Spleen (tissue), 11 donors: ENCODE measurements around the gene FYB1. TPM values are rescaled to one million over a fixed set of nuclear protein-coding genes. Genes with fewer than 3 reads are reported as not detected.

Experiments used
- DNase-seq: peaks from one replicate; pipeline ENCODE4 v3.0.0-alpha.2; 2020
- H3K27ac ChIP-seq, 8 donors: fragments of 200-600 bp; sonication (generic) in 7 of 8; 1 replicate in 4 of 8; 2 replicates in 4 of 8; pipeline versions ENCODE4 v1.5.0 to v1.8.0; 2016 to 2021; ENCODE audit warnings: inconsistent platforms in 4 of 8, mild to moderate bottlenecking in 4 of 8, moderate library complexity in 1 of 8
- H3K27me3 ChIP-seq, 7 donors: fragments of 200-600 bp; sonication (generic) in 6 of 7; replicated peaks in 1 of 7; 1 replicate in 4 of 7; 2 replicates in 3 of 7; pipeline versions ENCODE4 v1.5.0 to v1.8.0; 2016 to 2021; ENCODE audit warnings: inconsistent platforms in 3 of 7, mild to moderate bottlenecking in 1 of 7
- H3K36me3 ChIP-seq, 6 donors: fragments of 200-600 bp; sonication (generic) in 5 of 6; 1 replicate in 4 of 6; 2 replicates in 2 of 6; pipeline versions ENCODE4 v1.5.0 to v1.8.0; 2016 to 2021; ENCODE audit warnings: inconsistent platforms in 2 of 6
- H3K4me1 ChIP-seq, 6 donors: fragments of 200-600 bp; sonication (generic) in 5 of 6; 1 replicate in 3 of 6; 2 replicates in 3 of 6; pipeline versions ENCODE4 v1.5.0 to v1.8.0; 2016 to 2021; ENCODE audit warnings: inconsistent platforms in 3 of 6
- H3K4me3 ChIP-seq, 8 donors: fragments of 200-600 bp; sonication (generic) in 7 of 8; 1 replicate in 4 of 8; 2 replicates in 4 of 8; pipeline versions ENCODE4 v1.5.0 to v1.8.0; 2016 to 2021; ENCODE audit warnings: inconsistent platforms in 4 of 8, mild to moderate bottlenecking in 4 of 8, moderate library complexity in 2 of 8
- H3K9me3 ChIP-seq, 8 donors: fragments of 200-600 bp; sonication (generic) in 7 of 8; 1 replicate in 4 of 8; 2 replicates in 4 of 8; pipeline versions ENCODE4 v1.5.0 to v1.8.0; 2016 to 2021; ENCODE audit warnings: inconsistent platforms in 4 of 8
- CTCF ChIP-seq, 11 experiments: fragments of 200-600 bp in 7 of 11; fragments of 450-650 bp in 4 of 11; sonication (generic) in 4 of 11; IDR thresholded peaks in 8 of 11; conservative IDR thresholded peaks in 3 of 11; 1 replicate in 7 of 11; 2 replicates in 4 of 11; pipeline versions ENCODE4 v1.4.0 to v1.8.0; 2016 to 2021; ENCODE audit warnings: antibody characterized with exemption in 11 of 11, inconsistent platforms in 4 of 11, mild to moderate bottlenecking in 1 of 11
- POLR2A ChIP-seq, 3 donors: fragments of 450-650 bp; IDR thresholded peaks; one replicate each; pipeline ENCODE4 v1.5.1; 2017; ENCODE audit warnings: antibody characterized with exemption in 3 of 3, mild to moderate bottlenecking in 1 of 3
- POLR2AphosphoS5 ChIP-seq, 3 donors: sonication (generic); formaldehyde crosslinking; IDR thresholded peaks; one replicate each; pipeline ENCODE4 v1.5.1; 2017; ENCODE audit warnings: antibody characterized with exemption in 3 of 3
- WGBS, 5 donors: extraction: QIAGEN DNeasy Blood & Tissue Kit in 3 of 5; methylation state at CpG; one replicate each; pipeline versions ENCODE4 v1.1.5 to v1.1.7; 2013 to 2018; 5-methylcytosine and 5-hydroxymethylcytosine counted together
- intact Hi-C: fragments of 100-400 bp; cut with DNase I; formaldehyde crosslinking; loops from one replicate; pipeline ENCODE4 v1.15.0; 2023; ENCODE audit warnings: low total_unique reads
- polyA plus RNA-seq, 3 donors: library from polyadenylated mRNA; stranded (reverse); fragments of 200-250 nt; gene quantifications; one replicate each; pipeline ENCODE4 v1.2.1, GENCODE V29; 2013
- total RNA-seq, 7 donors: library from RNA; depleted of rRNA in 3 of 7; stranded (reverse); fragments of >200 nt in 3 of 7; fragmentation: NEBNext Ultra II Directional in 4 of 7; extraction: Animal tissue kit (Norgen Biotek cat#: 25700) in 4 of 7; gene quantifications; one replicate each; pipeline versions ENCODE4 v1.1.0 to v1.2.1, GENCODE V29; 2016 to 2021
- donor health status: healthy with polysubstance abuse.
- donor health status: DM: no; HTN: no; CAD: no; lungs with moderate emphysema.
- donor health status: DM: no; HTN: no; CAD: no.
- donor health status: Bipolar disorder and iron deficiency.
- donor health status: healthy.
- donor health status: DM: no; HTN: no; CAD: no.
- donor health status: DM: yes; HTN: yes; CAD: no.

The FYB1 gene
- total and polyA plus RNA-seq, 10 donors: 21.0 to 287 (median 200) TPM

GRCh38 chr5:39080168-39080567 lies 139.2 kb downstream of the FYB1 start:
- peaks cover 0 to 9% (median 0%) of the 10 kb centered on the region in 8 donors for H3K9me3 ChIP-seq
- H3K27me3 ChIP-seq: peaks cover 0 to 12% (median 0%) of the 10 kb centered on the region in 7 donors
- intact Hi-C loops: loop anchor here (10.0 kb wide), 1 partner anchor 85 kb away; no protein-coding TSS in a partner anchor
- DNase-seq: no peak
- no peaks in the 10 kb centered on the region for H3K36me3 ChIP-seq
- no peak for TF ChIP-seq POLR2AphosphoS5 (IDR thresholded peaks at IDR 0.05)
- no peak for TF ChIP-seq POLR2A (IDR thresholded peaks at IDR 0.05)
- TF ChIP-seq CTCF (IDR thresholded peaks at IDR 0.05 in 8 of 11, conservative IDR thresholded peaks at IDR 0.05 in 3 of 11): no peak
- WGBS, 5 donors: 66 to 86% (median 74%) methylated on average over 2 of the region's 2 CpGs
- no peak overlapping the region for H3K27ac ChIP-seq
- no peak overlapping the region for H3K4me3 ChIP-seq
- peaks cover 3 to 37% (median 26%) of the 10 kb centered on the region in 6 donors for H3K4me1 ChIP-seq

GRCh38 chr5:39079147-39079546 lies 140.2 kb downstream of the FYB1 start:
- Histone ChIP-seq H3K36me3 (no peaks in the 10 kb centered on the region), H3K27me3 (peaks cover 0 to 12% (median 0%) of the 10 kb centered on the region in 7 donors), H3K9me3 (peaks cover 0 to 9% (median 0%) of the 10 kb centered on the region in 8 donors), H3K27ac (no peak overlapping the region), H3K4me3 (no peak overlapping the region), H3K4me1 (peaks cover 3 to 40% (median 26%) of the 10 kb centered on the region in 6 donors)
- TF ChIP-seq CTCF (IDR thresholded peaks at IDR 0.05 in 8 of 11, conservative IDR thresholded peaks at IDR 0.05 in 3 of 11): no peak
- no peak for TF ChIP-seq POLR2A (IDR thresholded peaks at IDR 0.05)
- no peak for TF ChIP-seq POLR2AphosphoS5 (IDR thresholded peaks at IDR 0.05)
- WGBS, 5 donors: 53 to 89% (median 85%) methylated on average over 2 of the region's 2 CpGs
- intact Hi-C loops: no loop called here
- no peak for DNase-seq

- Histone ChIP-seq H3K36me3 (no peaks in the 10 kb centered on the region), H3K27me3 (peaks cover 0 to 12% (median 0%) of the 10 kb centered on the region in 7 donors), H3K4me3 (peak overlapping the region in 1 of 8 donors; percentile 51), H3K4me1 (peaks cover 12 to 54% (median 38%) of the 10 kb centered on the region in 6 donors), H3K27ac (peak overlapping the region in 7 of 8 donors; percentile 41 to 100 (median 77)), H3K9me3 (no peaks in the 10 kb centered on the region)
- no peak for DNase-seq
- intact Hi-C loops: no loop called here
- no peak for TF ChIP-seq POLR2A (IDR thresholded peaks at IDR 0.05)
- TF ChIP-seq CTCF (IDR thresholded peaks at IDR 0.05 in 8 of 11, conservative IDR thresholded peaks at IDR 0.05 in 3 of 11): no peak
- TF ChIP-seq POLR2AphosphoS5 (IDR thresholded peaks at IDR 0.05): no peak
- WGBS, 5 donors: 19 to 33% (median 25%) methylated on average over 6 of the region's 6 CpGs
Measured at GRCh38 chr5:39076757-39077728, 142.3 kb downstream of the FYB1 start.
